COLO668 (cell line): Measurements from ENCODE around the gene MAP3K8.
"Not testable (repeated sequence)": the region's sequence is repeated elsewhere in the genome, so short reads cannot be mapped to it uniquely, and the experiment has no call there.

Source experiments
- DNase-seq: peaks from one replicate; lab custom pipeline; 2025; ENCODE audit not compliant: unreplicated experiment; lab: John Stamatoyannopoulos, UW

MAP3K8 gene

DNA sequence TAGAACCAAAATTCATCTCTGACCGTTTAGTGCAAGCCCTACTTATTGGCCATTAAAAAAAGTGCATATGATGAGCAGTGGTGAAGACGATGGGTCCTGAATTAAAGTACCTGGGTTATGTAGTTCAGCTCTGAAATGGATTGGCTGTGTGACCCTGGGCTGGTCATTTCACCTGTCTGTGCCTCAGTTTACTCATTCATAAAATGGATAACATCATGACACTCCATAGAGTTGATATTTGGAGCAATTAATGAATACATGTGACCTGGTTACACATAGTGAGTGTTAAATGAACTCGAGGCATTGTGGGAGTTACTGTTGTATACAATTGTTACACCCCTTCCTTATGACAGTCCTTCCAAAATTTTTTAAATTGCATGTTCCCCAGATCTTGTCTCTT lies 9.1 kb downstream of the MAP3K8 start:
- no peak for DNase-seq

DNA sequence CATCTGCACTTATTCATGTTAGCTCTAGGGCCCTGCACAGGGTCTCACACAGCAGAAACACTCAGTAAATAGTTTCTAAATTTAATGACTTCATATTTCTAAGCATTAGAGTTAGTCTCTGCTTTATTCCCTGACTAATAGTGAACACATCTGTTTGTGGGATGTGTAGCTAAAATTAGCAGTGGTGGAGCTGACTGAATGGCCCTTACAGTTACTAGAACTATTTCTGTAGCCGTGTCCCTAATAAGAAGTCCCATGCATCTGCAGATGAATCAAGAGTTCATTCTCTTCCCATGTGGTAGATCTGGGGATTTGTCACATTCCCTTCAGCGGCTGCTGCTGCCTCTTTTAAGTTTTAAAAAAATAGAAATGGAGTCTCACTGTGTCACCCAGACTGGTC lies 11.7 kb downstream of the MAP3K8 start:
- DNase-seq = no peak

DNA sequence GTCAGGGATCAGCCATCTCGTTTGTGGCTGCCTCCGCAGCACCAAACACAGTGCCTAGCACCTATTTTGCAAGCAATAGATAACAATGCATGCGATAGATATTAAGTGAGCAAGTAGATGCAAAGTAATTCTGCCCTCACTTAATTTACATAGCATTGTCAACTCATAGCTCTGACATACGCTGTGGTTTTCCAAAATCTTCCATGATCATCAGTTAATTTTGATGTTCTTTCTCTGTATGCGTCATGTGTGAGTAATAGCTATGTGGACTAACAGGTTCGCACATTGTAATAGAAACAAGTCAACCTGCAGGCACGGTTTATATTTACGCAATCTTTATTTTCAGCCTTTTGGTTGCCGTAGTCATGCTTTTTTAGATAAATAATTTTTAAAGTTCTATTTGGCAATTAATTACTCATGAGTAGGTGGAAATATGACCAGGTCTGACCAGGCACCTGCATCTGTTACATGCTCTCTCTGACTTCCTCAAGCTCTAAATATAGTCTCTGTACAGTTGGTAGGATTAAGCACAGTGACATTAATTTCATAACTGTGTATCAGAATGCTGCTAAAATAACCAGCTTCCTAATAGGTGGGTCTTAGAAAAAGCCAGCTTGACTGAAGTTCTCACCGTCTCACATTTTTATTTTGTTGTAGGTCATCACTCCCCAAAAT lies 13.3 kb downstream of the MAP3K8 start:
- DNase-seq = no peak

DNA sequence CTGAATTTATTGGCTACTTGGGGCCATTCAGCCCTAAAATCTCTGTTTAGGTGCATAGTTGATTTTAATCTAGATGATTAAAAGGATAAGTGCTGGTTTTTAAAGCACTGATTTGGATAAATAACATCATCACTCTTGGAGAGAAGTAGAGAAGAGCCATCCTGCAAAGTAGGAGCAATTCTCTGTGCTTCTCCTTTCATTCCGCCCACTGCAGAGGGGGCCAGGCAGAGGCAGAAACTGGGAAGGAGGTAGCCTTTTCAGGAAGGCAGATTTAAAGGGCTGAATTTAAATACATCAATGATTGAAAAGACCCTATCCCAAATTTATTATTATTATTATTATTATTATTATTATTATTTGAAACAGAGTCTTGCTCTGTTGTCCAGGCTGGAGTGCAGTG lies 14.1 kb downstream of the MAP3K8 start:
- no peak for DNase-seq

DNA sequence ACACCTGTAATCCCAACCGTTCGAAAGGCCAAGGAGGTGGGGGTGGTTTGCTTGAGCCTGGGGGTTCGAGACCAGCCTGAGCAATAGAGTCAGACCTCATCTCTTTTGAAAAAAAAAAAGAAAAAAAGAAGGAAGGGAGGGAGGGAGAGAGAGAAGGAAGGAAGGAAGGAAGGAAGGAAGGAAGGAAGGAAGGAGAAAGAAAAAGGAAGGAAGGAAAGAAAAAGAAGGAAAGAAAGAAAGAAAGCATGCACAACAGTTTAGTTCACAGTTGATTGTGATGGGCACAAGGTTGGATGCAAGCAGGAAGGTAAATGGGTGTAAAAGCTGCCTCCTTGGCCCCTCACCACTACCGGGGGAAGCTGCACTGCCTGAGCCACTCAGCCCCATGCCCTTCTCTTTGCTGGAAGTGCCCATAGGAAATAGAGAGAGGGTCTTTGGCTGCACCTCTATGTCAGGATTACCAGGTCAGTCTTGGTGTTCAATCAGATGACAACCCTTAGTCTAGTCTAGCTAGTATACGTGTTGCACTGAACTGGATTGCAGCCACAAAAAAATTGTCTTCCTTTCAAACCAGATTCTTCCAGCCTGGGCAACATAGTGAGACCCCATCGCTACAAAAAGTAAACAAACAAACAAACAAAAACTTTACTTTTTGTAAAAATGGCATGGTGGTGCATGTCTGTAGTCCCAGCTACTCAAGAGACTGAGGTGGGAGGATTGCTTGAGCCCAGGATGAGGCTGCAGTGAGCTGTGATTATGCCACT lies 20.0 kb downstream of the MAP3K8 start:
- no peak for DNase-seq

DNA sequence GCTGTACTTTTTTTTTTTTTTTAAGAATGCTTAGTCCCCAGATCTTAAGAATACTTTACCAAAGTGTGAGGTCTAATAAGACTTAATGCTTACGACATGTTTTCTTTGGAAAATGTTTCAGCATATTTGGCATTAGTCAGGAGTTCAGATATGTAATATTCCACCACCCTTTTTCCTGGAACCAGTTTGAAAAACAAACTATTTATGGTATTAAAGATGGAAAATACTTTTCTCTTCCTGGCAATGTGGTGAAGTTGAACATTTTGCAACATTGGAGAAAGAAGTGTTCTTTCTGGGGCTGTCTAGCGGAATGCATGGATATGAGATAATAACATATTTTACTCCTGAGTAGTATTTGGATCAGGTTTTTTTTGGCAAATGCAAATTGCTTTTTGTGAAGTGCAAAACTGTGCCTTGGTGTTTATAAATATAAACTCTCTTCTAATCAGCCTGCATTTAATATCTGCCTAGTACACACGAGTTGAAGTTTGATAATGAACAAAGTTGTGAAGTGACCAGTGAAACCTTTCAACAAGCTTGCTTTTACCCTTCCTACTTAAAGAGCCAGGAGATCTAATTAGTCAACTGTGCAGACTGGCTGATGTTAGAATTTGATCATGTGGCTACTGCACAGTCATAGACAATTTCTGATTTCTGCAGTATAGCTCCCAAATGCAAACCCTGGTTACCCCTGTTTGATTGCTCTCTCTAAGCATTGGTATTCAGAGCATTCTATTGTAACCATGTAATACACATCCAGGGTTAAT lies 20.9 kb downstream of the MAP3K8 start:
- DNase-seq = no peak

DNA sequence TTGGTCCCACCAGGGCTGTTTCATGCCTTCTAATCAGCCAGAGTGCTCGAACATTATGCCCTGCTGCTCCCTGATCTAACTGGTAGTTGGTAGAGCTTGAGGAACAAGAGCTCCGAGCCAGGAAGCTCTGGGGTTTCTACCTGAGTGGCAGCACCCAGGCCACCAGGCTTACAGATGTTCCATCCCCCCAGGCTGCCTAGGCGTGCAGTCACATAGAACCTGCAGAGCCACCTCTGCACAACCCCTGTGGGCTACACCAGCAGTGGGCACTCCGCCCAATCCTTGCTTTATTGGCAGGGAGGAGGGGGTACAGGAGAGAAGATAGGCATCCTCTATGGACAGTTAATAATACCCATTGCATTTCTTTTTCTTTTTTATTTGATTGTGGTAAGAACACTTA lies 21.8 kb downstream of the MAP3K8 start:
- no peak for DNase-seq

DNA sequence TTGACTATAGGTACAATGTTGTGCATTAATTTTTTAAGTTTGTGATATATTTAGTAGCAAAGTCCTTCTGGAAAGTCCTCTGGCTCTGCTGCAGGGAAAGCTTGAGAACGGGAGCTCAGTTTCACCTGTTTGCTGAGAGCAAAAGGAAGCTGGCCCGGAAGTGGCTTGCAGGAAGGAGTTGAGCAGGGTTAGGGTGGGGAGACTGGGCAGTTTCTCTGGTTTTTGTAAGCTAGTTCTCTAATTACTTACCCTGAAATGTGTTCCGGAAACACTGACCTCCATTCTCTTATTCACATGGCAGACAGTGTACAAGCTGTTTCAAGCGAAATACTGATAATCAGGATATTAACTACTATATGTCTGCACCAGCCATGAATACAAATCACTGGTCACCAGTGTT lies 22.3 kb downstream of the MAP3K8 start:
- DNase-seq = no peak

DNA sequence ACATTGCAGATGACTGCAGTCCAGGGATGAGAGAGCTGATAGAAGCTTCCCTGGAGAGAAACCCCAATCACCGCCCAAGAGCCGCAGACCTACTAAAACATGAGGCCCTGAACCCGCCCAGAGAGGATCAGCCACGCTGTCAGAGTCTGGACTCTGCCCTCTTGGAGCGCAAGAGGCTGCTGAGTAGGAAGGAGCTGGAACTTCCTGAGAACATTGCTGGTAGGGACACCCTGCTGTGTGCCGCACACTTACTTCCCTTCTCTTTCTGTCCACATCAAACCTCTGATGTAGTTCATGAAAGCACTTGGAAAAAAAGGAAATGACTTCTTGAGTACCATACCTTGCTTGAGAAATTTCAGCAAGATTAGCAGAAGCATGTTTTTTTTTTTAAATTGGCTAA lies 25.3 kb downstream of the MAP3K8 start:
- DNase-seq = no peak

DNA sequence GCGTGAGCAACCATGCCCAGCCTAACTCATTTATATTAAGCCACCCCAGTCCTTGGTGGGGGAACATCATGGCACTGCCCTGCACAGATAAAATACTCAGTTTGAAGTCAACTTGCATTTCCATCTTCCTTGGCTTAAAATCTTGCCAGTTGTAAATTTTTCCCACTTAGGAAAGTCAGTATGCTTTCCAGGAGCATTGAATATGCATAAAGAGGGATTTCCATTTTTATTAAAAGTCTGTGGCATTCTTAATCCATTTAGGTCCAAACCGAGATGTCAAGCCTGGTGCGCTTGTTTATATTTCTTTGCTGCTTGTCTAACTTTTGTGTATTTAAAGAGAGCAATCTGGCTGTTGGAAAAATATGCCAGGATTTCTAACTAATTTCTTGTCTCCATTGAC lies 26.1 kb downstream of the MAP3K8 start:
- DNase-seq = no peak

DNA sequence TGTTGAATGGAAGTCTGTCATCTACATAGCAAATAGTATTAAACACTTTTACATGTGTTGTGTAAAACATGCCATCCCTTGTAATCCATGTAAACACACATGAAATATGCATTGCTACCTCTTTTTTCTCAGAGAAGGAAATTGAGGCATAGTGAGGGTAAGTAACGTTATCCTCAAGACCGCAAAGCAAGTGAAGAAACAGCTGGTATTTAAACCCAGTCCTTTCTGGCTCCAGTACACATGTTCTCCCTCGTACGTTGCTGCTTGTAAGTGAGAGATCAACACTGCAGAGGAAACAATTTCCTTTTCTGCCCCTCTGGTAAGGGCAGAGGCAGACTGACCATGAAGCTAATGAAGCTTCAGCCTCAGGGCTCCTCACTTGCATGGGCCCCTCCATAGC lies 28.5 kb downstream of the MAP3K8 start:
- no peak for DNase-seq

DNA sequence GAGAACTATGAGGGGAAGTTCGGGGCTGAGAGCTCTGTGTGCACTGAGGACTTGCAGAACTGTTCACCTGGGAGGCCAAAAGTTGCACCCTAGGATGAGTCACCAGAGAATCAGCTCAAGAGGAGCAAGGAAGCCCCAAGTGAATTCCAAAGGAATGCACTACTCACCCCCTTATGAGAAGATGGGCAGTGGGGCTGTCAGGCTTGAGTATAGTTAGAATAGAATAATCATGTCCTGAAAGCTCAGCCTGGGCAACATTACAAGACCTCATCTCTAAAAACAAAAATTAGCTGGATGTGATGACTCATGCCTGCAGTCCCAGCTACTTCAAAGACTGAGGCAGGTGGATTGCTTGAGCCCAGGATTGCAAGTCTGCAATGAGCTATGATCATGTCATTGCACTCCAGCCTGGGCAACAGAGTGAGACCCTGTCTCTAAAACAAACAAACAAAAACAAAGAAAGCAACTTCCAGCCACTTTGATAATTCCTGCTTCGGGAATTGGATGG lies 30.0 kb downstream of the MAP3K8 start:
- no peak for DNase-seq

DNA sequence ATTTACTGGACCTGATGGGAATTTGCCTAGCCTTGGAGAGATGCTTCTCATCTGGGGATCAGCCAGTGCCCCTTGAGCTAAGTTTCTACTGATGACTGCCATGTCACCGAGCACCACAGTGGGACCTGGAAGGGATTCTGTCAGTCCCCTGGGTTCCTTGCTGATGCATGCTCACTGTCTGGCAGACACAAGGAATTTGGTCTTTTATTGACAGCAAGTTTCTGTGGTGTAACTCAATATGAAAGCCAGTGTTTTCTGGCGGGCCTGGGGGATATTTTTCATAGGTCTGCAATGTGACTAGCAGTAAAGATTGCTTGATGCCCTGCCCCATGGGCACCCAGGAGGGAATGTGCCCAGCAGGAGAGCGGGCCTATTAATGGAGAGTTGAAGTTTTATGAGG lies 30.7 kb downstream of the MAP3K8 start:
- DNase-seq = no peak

DNA sequence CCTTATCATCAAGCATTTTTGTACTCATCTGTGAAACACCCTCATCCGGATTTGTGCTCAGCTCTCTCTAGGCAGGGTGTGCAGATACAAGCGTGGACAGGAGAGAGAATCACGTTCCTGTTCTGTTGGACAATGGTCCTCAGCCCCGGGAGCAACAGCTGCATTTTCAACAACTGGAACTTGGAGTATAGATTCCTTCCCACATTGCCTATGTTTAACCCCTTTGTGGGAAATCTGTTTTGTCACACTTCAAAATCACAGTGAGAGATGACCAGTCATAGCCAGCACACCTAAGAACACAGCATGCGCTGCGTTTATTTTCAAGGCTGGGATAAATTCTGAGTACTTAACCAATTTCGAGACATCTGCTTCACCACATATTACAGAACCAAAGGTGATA lies 32.5 kb downstream of the MAP3K8 start:
- no peak for DNase-seq

DNA sequence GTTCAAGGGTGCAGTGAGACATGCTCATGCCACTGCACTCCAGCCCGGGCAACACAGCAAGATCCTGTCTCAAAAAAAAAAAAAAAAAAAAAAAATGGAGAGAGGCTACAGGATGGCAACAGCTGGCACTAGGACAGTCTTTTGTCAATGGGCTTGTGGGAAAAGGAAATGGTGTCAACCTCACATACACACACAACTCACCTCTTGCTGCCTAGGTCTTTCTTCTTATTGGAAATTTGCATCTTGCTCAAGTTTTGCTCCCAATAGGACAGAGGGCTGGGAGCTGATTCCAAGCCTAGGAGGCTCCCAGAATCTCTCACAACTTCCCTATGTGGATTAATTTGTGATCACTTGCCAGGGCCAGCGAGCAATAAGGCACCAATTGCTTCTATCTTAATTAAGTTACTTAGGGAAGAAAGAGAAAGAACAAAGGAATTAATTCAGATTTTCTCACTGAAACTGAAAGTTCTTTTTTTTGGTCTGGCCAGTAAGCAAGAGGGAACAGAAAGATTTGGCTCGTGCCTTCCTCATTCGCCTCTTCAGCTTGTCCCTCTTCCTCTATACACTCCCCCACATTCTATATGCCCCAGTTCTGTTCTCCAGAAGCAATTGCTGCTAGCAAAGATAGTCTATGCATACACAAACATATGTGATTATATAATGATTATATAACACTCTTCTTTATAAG lies 33.8 kb downstream of the MAP3K8 start:
- DNase-seq = no peak

DNA sequence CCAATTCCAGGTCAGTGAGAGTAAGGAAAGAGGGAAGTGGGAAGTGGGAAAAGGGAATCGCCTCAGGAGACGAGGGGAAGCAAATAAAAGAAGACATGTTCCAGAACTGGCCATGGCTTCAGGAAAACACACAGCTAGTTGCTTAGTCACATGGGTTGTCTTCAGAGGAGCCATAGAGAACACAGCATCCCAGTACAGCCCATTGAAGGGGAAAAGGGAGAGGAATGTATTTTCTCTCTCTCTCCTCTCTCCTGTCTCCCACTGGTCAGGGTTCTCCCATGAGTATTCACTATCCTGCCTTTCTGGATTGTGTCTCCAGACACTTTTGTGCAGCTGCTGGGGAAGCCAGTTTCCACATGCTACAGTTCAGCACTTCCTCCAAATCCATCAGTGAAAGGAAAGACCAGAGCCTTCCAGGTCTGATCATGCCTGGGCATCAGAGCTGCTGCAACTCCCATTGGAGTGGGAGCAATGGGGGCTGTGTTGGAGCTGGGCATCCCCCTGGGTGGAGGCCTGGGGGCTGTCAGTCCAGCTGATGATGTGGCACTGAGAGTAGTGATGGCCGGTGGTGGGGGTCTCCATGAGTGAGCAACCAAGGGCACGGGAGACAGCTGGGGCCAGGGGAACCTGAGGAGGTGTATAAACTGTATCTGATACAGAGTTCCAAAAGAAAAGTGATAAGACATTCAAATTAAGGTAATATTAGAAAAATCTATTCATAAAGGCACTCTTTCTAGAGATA lies 38.6 kb downstream of the MAP3K8 start:
- no peak for DNase-seq

DNA sequence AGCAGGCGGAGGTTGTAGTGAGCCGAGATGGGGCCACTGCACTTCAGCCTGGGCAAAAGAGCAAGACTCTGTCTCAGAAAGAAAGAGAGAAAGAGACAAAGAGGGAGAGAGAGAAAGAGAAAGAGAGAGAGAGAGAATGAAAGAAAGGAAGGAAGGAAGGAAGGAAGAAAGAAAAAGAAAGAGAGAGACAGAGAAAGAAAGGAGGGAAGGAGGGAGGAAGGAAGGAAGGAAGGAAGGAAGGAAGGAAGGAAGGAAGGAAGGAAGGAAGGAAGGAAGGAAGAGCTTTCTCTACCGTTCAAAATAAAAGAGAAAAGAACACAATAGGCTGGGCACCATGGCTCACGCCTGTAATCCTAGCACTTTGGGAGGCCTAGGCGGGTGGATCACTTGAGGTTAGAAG lies 41.5 kb downstream of the MAP3K8 start:
- not testable (repeated sequence) for DNase-seq

DNA sequence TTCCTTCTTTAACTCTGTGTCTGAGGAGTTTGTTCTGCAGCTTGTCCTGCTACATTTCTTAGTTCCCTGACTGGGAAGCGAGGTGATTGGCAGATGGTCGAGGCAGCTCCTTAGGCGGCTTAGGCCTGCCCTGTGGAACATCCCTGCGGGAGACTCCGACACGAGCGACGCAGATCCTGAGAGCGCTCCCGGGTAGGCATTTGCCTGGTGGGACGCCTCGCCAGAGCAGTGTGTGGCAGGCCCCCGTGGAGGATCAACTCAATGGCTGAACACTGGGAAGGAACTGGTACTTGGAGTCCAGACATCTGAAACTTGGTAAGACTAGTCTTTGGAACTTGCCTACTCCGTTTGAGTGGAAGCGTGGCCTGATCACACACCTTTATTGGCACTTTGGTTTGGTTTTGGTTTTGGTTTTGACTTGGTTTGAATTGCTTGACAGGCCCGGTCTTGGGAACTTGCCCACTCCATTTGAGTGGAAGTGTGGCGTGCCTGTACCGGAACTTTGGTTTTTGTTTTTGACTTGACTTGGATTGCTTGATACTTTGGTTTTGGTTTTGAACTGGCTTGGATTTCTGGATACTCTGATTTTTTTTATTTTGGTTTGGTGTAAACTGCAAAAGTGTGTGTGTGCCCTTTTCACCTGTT lies 42.6 kb downstream of the MAP3K8 start:
- no peak for DNase-seq

DNA sequence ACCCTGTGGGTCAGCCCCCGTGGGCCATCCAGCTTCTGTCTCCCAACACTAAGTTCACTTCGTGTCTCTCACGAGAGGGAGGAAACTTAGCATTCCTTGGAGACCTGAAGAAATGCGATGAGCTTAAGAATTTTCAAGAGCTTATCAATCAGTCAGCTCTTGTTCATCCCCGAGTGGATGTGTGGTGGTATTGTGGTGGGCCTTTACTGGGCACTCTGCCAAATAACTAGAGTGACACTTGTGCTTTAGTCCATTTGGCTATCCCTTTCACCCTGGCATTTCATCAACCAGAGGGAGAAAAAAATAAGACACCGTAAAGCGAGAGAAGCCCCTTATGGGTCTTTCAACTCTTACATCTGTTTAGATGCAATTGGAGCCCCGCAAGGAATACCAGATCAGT lies 45.5 kb downstream of the MAP3K8 start:
- DNase-seq = not testable (repeated sequence)

DNA sequence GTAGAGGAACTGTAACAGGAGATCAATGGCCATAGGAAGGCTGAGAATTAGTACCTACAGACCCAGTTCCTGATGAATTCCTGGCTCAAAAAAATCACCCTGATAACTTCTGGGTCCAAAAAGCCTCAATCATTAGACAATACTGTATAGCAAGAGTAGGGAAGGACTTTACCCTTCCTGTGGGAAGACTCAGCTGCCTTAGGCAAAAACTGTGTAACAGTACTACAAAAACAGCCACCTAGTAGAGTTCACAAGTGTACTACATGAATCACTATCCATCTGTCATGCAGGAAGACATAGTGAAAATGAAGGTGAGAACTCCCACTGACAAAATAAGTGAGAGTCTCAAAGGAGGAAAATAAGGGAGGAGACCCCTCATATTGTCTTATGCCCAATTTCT lies 47.6 kb downstream of the MAP3K8 start:
- no peak for DNase-seq
